Neural progenitor cell (in vitro differentiated cells): Measurements from ENCODE around the gene RPUSD1.

Experiments
- EZH2 ChIP-seq: fragments of 200-600 bp; sonication (generic); IDR thresholded peaks from 2 replicates; pipeline ENCODE4 v1.6.1; 2017; ENCODE audit warnings: antibody characterized with exemption, mild to moderate bottlenecking, moderate library complexity
- TF ChIP-seq, protein P1 (sequence below): fragments of 200-600 bp; sonication (generic); IDR thresholded peaks from 2 replicates; pipeline ENCODE4 v1.5.1; 2017; ENCODE audit warnings: antibody characterized with exemption, mild to moderate bottlenecking

DNA sequence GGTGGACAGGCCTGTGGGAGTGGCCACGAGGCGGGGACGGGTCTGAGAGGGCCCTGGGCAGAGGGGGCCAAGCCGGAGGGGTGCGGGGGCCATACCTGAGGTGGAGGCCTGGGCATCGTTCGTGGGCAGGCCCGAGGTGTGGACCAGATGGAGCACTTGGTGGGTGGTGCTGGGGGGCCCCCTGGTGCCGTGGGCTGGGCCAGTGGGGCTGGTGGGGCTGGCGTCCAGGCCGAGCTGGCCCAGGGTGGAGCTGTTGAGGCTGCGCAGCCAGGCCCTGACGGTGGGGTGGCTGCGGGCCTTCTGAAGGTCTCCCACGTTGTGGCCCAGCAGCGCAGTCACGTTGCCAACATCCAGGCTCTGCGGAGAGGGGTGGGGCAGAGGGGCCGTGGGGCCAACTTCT lies 18.2 kb downstream of the RPUSD1 start:
- TF ChIP-seq, protein P1, sequence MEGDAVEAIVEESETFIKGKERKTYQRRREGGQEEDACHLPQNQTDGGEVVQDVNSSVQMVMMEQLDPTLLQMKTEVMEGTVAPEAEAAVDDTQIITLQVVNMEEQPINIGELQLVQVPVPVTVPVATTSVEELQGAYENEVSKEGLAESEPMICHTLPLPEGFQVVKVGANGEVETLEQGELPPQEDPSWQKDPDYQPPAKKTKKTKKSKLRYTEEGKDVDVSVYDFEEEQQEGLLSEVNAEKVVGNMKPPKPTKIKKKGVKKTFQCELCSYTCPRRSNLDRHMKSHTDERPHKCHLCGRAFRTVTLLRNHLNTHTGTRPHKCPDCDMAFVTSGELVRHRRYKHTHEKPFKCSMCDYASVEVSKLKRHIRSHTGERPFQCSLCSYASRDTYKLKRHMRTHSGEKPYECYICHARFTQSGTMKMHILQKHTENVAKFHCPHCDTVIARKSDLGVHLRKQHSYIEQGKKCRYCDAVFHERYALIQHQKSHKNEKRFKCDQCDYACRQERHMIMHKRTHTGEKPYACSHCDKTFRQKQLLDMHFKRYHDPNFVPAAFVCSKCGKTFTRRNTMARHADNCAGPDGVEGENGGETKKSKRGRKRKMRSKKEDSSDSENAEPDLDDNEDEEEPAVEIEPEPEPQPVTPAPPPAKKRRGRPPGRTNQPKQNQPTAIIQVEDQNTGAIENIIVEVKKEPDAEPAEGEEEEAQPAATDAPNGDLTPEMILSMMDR = no peak
- TF ChIP-seq EZH2 = no peak
